PC-9 (cell line): Measurements from ENCODE around the gene RASD2.

Experiments
- CTCF ChIP-seq: fragments of 200-600 bp; sonication (generic); conservative IDR thresholded peaks from 2 replicates; pipeline ENCODE4 v1.6.1; 2017; ENCODE audit warnings: mixed run types, antibody characterized with exemption, mild to moderate bottlenecking, moderate library complexity
- EZH2 ChIP-seq: fragments of 200-600 bp; sonication (generic); IDR thresholded peaks from 2 replicates; pipeline ENCODE4 v1.8.0; 2017; ENCODE audit warnings: antibody characterized with exemption, low read depth

GRCh38 chr22:35594686-35595085, 54.1 kb downstream of the RASD2 start:
- TF ChIP-seq CTCF (no peak), EZH2 (no peak)
